ENCODE measurements around the gene IQSEC2.

The IQSEC2 gene

DNA sequence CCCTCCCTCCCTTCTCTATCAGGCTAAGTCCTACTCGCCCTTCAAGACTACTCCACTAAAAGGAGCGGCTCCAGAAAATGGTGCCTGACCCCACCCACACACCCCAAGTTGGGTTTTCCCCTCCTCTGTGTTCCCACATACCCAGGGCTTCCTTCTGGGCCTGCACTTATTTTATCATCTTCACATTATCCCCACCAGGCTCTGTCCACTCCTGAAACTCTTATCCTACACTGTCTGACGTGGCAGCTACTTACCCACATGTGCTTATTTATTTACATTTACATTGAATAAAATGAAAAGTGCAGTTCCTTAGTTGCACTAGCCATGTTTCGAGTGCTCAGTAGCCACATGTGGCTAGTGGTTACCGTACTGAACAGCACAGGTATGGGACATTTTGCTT is 51.3 kb downstream of the IQSEC2 start:
- H2AK5ac ChIP-seq (ENCODE audit: low read length) = no peak overlapping the region
- no CpG with 5 or more reads among the region's 5 CpGs for WGBS (ENCODE audit: extremely low coverage, insufficient coverage, insufficient read length)
- H3K27me3 ChIP-seq (ENCODE audit: insufficient read depth, low read length) = no peaks in the 10 kb centered on the region
- H3K4me1 ChIP-seq (ENCODE audit: control insufficient read depth in 1 of 2, insufficient read depth in 2 of 2, low read length in 2 of 2) = no peaks in the 10 kb centered on the region
- no peak overlapping the region for H4K8ac ChIP-seq (ENCODE audit: low read depth, low read length)
- H2BK120ac ChIP-seq (ENCODE audit: insufficient read depth, low read length, poor library complexity) = no peak overlapping the region
- H3K79me1 ChIP-seq (ENCODE audit: low read length) = peaks cover 3% of the 10 kb centered on the region
- no peaks in the 10 kb centered on the region for H3K9me3 ChIP-seq (ENCODE audit: insufficient read depth, low read depth, low read length)
- H3K9ac ChIP-seq (ENCODE audit: low read length) = no peak overlapping the region
- H2BK5ac ChIP-seq (ENCODE audit: low read depth, low read length, poor library complexity) = no peak overlapping the region
- peaks cover 2% of the 10 kb centered on the region for H3K79me2 ChIP-seq (ENCODE audit: control insufficient read depth, insufficient read depth, low read length, poor library complexity)
- H3K36me3 ChIP-seq (ENCODE audit: control insufficient read depth in 1 of 2, insufficient read depth in 2 of 2, low read length in 2 of 2) = no peaks in the 10 kb centered on the region
- H3K4me2 ChIP-seq (ENCODE audit: low read length) = no peak overlapping the region
- no peak overlapping the region for H2AFZ ChIP-seq (ENCODE audit: insufficient read depth, low read length, poor library complexity)
- H3K4ac ChIP-seq (ENCODE audit: low read depth, low read length) = no peak overlapping the region
- H2BK12ac ChIP-seq (ENCODE audit: low read length) = no peak overlapping the region
- no peak overlapping the region for H3K14ac ChIP-seq (ENCODE audit: low read length)
- no peak overlapping the region for H4K12ac ChIP-seq (ENCODE audit: low read depth, low read length)
- H4K91ac ChIP-seq (ENCODE audit: low read depth, low read length) = no peak overlapping the region
- no peak overlapping the region for H3K27ac ChIP-seq (ENCODE audit: low read depth, low read length)
- H3K23ac ChIP-seq (ENCODE audit: low read length) = no peak overlapping the region
- H3K4me3 ChIP-seq (ENCODE audit: low read depth, low read length) = no peak overlapping the region
- DNase-seq = no peak
- H3K18ac ChIP-seq (ENCODE audit: low read length) = no peak overlapping the region

DNA sequence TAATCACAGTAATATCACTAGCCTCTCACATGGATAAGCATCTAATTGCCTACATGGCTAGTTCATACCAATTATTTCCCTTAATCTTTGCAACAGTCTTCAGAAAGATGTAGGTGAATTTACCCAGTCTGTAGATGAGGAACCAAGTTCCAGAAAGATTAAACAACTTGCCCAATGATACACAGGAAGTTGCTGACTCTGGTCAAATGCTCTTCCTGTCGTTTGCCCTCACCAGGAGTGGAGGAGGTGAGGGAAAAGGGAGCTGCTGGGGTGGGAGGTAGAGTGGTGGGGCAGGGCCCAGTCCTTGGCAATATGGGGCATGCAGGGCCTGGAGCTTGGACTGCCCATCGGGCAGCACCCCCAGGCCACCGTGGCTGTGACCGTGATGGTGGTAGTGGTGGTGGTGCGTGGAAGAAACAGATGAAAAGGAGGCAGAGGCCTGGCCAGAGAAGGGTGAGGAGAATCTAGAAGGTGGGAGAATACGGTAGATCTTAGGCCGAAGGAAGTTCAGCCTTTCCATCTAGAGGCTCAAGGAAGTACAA is 54.1 kb downstream of the IQSEC2 start:
- H2AK5ac ChIP-seq (ENCODE audit: low read length) = no peak overlapping the region
- no peak overlapping the region for H4K91ac ChIP-seq (ENCODE audit: low read depth, low read length)
- H3K4me1 ChIP-seq (ENCODE audit: control insufficient read depth in 1 of 2, insufficient read depth in 2 of 2, low read length in 2 of 2) = peaks cover 5 to 15% of the 10 kb centered on the region in 2 experiments
- no peaks in the 10 kb centered on the region for H3K27me3 ChIP-seq (ENCODE audit: insufficient read depth, low read length)
- no peak overlapping the region for H2BK5ac ChIP-seq (ENCODE audit: low read depth, low read length, poor library complexity)
- no peak overlapping the region for H3K27ac ChIP-seq (ENCODE audit: low read depth, low read length)
- H4K12ac ChIP-seq (ENCODE audit: low read depth, low read length) = no peak overlapping the region
- no peaks in the 10 kb centered on the region for H3K9me3 ChIP-seq (ENCODE audit: insufficient read depth, low read depth, low read length)
- no peak overlapping the region for H3K9ac ChIP-seq (ENCODE audit: low read length)
- H3K4me2 ChIP-seq (ENCODE audit: low read length) = no peak overlapping the region
- H3K18ac ChIP-seq (ENCODE audit: low read length) = no peak overlapping the region
- peaks cover 11% of the 10 kb centered on the region for H3K79me1 ChIP-seq (ENCODE audit: low read length)
- H4K8ac ChIP-seq (ENCODE audit: low read depth, low read length) = no peak overlapping the region
- no CpG with 5 or more reads among the region's 7 CpGs for WGBS (ENCODE audit: extremely low coverage, insufficient coverage, insufficient read length)
- no peak overlapping the region for H3K23ac ChIP-seq (ENCODE audit: low read length)
- no peak overlapping the region for H2BK12ac ChIP-seq (ENCODE audit: low read length)
- no peak overlapping the region for H3K4ac ChIP-seq (ENCODE audit: low read depth, low read length)
- no peak overlapping the region for H2AFZ ChIP-seq (ENCODE audit: insufficient read depth, low read length, poor library complexity)
- no peak overlapping the region for H2BK120ac ChIP-seq (ENCODE audit: insufficient read depth, low read length, poor library complexity)
- DNase-seq = no peak
- H3K79me2 ChIP-seq (ENCODE audit: control insufficient read depth, insufficient read depth, low read length, poor library complexity) = peaks cover 24% of the 10 kb centered on the region
- H3K14ac ChIP-seq (ENCODE audit: low read length) = no peak overlapping the region
- H3K4me3 ChIP-seq (ENCODE audit: low read depth, low read length) = no peak overlapping the region
- H3K36me3 ChIP-seq (ENCODE audit: control insufficient read depth in 1 of 2, insufficient read depth in 2 of 2, low read length in 2 of 2) = peaks cover 0 to 5% of the 10 kb centered on the region in 2 experiments

DNA sequence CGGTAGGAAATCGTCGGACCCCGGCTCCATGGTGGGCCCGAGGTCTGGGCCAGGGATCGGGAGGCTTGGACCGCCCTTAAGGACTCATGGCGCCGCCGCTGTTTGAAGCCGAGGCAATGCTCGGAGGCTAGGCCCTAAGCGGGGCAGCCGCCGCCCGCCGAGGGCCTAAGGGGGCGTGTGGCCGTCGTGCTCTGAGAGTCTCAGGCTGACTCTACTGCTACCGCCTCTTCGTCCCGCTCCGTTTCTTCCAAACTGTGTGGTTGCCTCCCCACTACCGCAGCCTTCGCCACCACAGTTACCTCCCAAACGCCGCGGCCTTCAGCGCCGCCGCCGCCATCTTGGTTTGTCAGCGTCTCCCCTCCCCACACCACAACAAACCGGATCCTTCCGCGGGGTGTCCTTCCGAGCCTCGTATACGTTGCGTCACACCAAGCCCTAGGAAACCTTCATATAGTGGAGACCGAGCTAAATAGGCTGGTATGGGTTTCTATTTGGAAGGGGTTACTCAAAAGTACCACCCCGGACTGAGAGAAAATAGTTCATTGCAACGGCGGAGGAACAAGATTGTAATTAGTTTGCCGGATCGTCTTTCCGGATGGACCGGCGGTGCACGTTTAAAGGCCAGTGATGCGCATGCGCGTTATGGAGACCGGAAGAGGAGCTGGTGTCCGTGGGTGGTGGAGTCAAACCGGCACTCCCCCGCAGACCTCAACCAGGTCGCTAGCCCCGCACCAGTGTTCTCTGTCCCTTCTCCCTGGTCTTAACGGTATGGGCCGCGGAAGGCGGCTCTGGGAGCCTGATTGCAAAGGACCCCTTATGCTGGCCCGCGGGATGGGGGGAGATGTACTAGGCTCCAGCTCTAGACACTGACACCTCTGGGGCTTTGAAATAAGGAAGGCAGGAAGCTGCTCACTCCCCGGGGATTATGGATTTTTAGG is 56.3 kb downstream of the IQSEC2 start, which contains the start of gene KDM5C:
Gene KDM5C, minus strand, starts transcription at position 348 of the 938 bp plus-strand sequence. Its CDS starts 318 bp downstream, at position 30.
- Histone ChIP-seq H3K9me3 (ENCODE audit: insufficient read depth, low read depth, low read length) (no peaks in the 10 kb centered on the region), H3K23ac (ENCODE audit: low read length) (no peak within 1 kb of the TSS), H2BK120ac (ENCODE audit: insufficient read depth, low read length, poor library complexity) (peak within 1 kb of the TSS; percentile 84), H3K79me2 (ENCODE audit: control insufficient read depth, insufficient read depth, low read length, poor library complexity) (peaks cover 24% of the 10 kb centered on the region), H3K79me1 (ENCODE audit: low read length) (peaks cover 11% of the 10 kb centered on the region), H4K8ac (ENCODE audit: low read depth, low read length) (peak within 1 kb of the TSS; percentile 95), H4K12ac (ENCODE audit: low read depth, low read length) (peak within 1 kb of the TSS; percentile 94), H3K36me3 (ENCODE audit: control insufficient read depth in 1 of 2, insufficient read depth in 2 of 2, low read length in 2 of 2) (peaks cover 5 to 14% of the 10 kb centered on the region in 2 experiments), H3K4me2 (ENCODE audit: low read length) (peak within 1 kb of the TSS; percentile 63), H2BK12ac (ENCODE audit: low read length) (no peak within 1 kb of the TSS), H3K18ac (ENCODE audit: low read length) (peak within 1 kb of the TSS; percentile 86), H4K91ac (ENCODE audit: low read depth, low read length) (peak within 1 kb of the TSS; percentile 97), H3K9ac (ENCODE audit: low read length) (peak within 1 kb of the TSS; percentile 98), H3K4me1 (ENCODE audit: control insufficient read depth in 1 of 2, insufficient read depth in 2 of 2, low read length in 2 of 2) (peaks cover 7 to 17% of the 10 kb centered on the region in 2 experiments), H3K4ac (ENCODE audit: low read depth, low read length) (peak within 1 kb of the TSS; percentile 99), H3K4me3 (ENCODE audit: low read depth, low read length) (peak within 1 kb of the TSS; percentile 97), H2BK5ac (ENCODE audit: low read depth, low read length, poor library complexity) (peak within 1 kb of the TSS; percentile 95), H2AFZ (ENCODE audit: insufficient read depth, low read length, poor library complexity) (peak within 1 kb of the TSS; percentile 86), H3K27me3 (ENCODE audit: insufficient read depth, low read length) (no peaks in the 10 kb centered on the region), H3K27ac (ENCODE audit: low read depth, low read length) (peak within 1 kb of the TSS; percentile 64), H2AK5ac (ENCODE audit: low read length) (peak within 1 kb of the TSS; percentile 67), H3K14ac (ENCODE audit: low read length) (peak within 1 kb of the TSS; percentile 94)
- peak; percentile 71 to 99 for DNase-seq
- no CpG with 5 or more reads among the region's 67 CpGs for WGBS (ENCODE audit: extremely low coverage, insufficient coverage, insufficient read length)

DNA sequence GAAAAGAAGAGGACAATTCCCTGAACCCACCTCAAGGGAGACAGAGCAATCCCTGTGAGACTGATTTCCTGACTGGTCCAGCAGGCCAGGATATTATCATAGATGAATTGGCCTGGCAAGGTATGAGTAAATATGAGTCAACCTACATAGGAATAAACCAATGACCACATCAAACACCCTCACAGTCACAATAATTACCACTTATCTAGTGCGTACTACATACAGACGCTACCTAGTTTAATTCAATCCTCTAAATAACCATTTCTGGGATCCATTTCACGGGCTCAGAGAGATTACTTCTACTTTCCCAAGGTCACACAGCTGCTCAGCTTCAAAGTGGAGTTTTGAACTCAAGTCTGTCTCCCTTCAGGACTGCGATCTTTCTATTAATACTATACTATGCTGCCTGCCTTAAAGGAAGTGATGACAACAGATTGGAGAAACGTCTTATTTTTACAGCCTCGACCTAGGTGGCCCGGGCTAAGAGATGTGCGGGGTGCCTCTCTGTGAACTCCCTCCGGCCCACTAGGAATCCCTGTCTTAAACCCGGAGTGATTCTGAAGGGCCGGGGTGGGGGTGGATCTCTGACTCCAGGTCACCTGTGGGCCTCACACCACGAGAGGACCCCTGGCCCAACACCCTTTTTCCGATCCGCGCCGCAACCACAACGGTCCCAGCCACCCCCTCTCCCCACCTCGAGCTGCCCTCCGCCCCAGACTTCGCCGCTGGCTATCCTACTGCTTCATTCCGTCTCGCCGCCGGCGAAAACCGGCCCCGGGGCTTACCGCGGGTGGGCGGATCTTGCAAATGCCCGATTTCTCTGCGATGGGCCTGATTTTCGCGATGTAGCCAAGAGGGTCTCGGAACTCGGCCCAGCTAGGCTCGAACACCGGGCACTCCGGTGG is 57.2 kb downstream of the IQSEC2 start:
- WGBS (ENCODE audit: extremely low coverage, insufficient coverage, insufficient read length) = no CpG with 5 or more reads among the region's 40 CpGs
- H2BK12ac ChIP-seq (ENCODE audit: low read length) = no peak overlapping the region

More for the DNA sequence above, 57.2 kb downstream of the IQSEC2 start:
- Histone ChIP-seq H3K4ac (ENCODE audit: low read depth, low read length) (peak overlapping the region; percentile 99), H3K4me3 (ENCODE audit: low read depth, low read length) (peak overlapping the region; percentile 97), H3K14ac (ENCODE audit: low read length) (peak overlapping the region; percentile 94), H3K4me1 (ENCODE audit: control insufficient read depth in 1 of 2, insufficient read depth in 2 of 2, low read length in 2 of 2) (peaks cover 7 to 17% of the 10 kb centered on the region in 2 experiments), H2AFZ (ENCODE audit: insufficient read depth, low read length, poor library complexity) (peak overlapping the region; percentile 86), H3K9me3 (ENCODE audit: insufficient read depth, low read depth, low read length) (no peaks in the 10 kb centered on the region), H3K79me2 (ENCODE audit: control insufficient read depth, insufficient read depth, low read length, poor library complexity) (peaks cover 24% of the 10 kb centered on the region), H2BK5ac (ENCODE audit: low read depth, low read length, poor library complexity) (peak overlapping the region; percentile 95), H4K91ac (ENCODE audit: low read depth, low read length) (peak overlapping the region; percentile 97), H3K27ac (ENCODE audit: low read depth, low read length) (peak overlapping the region; percentile 64), H2AK5ac (ENCODE audit: low read length) (peak overlapping the region; percentile 67), H3K79me1 (ENCODE audit: low read length) (peaks cover 11% of the 10 kb centered on the region), H3K18ac (ENCODE audit: low read length) (peak overlapping the region; percentile 86), H3K27me3 (ENCODE audit: insufficient read depth, low read length) (no peaks in the 10 kb centered on the region), H3K36me3 (ENCODE audit: control insufficient read depth in 1 of 2, insufficient read depth in 2 of 2, low read length in 2 of 2) (peaks cover 7 to 24% of the 10 kb centered on the region in 2 experiments), H4K12ac (ENCODE audit: low read depth, low read length) (peak overlapping the region; percentile 94), H2BK120ac (ENCODE audit: insufficient read depth, low read length, poor library complexity) (peak overlapping the region; percentile 84), H3K4me2 (ENCODE audit: low read length) (peak overlapping the region; percentile 63), H3K23ac (ENCODE audit: low read length) (no peak overlapping the region), H3K9ac (ENCODE audit: low read length) (peak overlapping the region; percentile 98), H4K8ac (ENCODE audit: low read depth, low read length) (peak overlapping the region; percentile 88)
- peak in 1 of 2 donors; percentile 40 for DNase-seq

Measured in trophoblast cell (in vitro differentiated cells and primary cell).